ENCODE measurements around the gene RLN2. TPM values are rescaled to one million over a fixed set of nuclear protein-coding genes. Genes with fewer than 3 reads are reported as not detected.
"Not testable (repeated sequence)": the region's sequence is repeated elsewhere in the genome, so short reads cannot be mapped to it uniquely, and the experiment has no call there.

Gene RLN2, protein sequence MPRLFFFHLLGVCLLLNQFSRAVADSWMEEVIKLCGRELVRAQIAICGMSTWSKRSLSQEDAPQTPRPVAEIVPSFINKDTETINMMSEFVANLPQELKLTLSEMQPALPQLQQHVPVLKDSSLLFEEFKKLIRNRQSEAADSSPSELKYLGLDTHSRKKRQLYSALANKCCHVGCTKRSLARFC
- polyA plus RNA-seq (ENCODE audit: insufficient read length): 2.1 TPM
- long read RNA-seq, donor 1: 0 reads
- long read RNA-seq, donor 2: 0 reads
- long read RNA-seq, donor 3: 0 reads
- long read RNA-seq, donor 4: 0 reads
- long read RNA-seq, donor 5, partial matches to known transcripts: 6 of 6 reads
- long read RNA-seq, donor 5, other reads (novel, unspliced or antisense): 0 of 6 reads
- long read RNA-seq, donor 6: 0 reads
- long read RNA-seq, donor 7, partial matches to known transcripts: 5 of 5 reads
- long read RNA-seq, donor 7, other reads (novel, unspliced or antisense): 0 of 5 reads
- long read RNA-seq, donor 8: 0 reads

DNA sequence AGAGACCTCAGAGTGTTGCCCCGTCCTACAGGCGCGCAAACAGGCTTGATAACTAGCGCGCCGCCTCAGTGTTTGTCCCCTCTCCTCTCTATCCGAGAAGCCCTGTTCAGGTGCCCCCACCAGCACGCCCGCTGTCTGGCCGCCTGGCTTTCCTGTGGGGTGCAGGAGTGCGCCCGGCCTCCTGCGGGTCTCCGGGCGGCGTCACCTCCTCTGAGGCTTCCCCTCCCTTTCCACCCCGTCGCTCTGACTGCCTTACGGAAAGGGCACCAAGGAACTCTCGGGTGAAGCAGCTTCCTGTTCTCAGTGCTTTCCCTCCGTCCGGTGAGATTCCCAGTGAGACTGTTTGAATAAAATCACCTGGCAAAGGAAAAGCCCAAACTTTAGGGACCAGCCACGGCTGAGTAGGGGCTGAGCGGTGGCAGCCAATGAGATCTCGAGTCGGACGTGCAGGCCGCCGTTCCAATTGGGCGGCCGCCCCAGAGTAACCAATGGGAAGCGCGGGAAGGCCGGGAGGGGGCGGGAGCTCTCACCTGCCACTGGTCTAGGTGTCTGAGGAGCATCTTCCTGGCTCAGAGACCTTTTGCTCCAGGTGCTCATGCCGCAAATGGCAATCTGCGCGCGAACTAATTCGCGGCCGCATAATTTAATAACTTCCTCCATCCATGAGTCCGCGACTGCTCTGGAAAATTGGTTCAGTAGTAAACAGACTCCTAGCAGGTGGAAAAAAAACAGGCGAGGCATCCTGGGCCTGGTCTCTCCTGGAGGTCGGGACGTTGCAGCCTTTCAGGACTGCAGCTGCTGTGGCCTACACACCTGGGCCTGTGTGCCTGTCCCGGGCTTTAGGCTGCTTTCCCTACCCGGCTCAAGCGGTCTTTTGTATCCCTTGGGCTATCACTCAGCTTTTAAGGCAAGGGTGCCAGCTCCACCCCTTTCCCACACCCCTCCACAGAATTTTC is at the start of gene RLN2:
Gene RLN2 (minus strand): TSS at position 877 of the 956 bp plus-strand sequence. CDS start 136 bp downstream, at position 741.
- not testable (repeated sequence) for DNase-seq

DNA sequence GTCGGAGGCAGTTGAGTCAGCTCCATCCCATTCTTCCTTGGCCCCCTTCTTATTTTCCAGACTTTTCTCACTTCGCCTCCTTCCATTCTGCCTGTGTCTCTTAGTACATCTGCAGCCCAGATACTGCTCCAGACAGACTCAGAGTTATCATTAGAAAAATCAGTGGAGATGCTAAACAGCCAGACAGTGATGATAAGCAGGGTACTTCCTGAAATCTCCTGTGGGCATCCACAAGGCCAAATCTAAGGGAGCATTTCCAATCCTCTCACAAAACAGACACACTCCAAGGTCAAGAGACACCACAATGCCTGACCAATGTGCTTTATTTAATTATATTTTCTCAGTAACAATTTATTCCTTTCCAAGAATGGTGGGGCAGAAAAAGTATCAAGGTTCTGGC is 49.7 kb upstream of the RLN2 start:
- no peak for DNase-seq

DNA sequence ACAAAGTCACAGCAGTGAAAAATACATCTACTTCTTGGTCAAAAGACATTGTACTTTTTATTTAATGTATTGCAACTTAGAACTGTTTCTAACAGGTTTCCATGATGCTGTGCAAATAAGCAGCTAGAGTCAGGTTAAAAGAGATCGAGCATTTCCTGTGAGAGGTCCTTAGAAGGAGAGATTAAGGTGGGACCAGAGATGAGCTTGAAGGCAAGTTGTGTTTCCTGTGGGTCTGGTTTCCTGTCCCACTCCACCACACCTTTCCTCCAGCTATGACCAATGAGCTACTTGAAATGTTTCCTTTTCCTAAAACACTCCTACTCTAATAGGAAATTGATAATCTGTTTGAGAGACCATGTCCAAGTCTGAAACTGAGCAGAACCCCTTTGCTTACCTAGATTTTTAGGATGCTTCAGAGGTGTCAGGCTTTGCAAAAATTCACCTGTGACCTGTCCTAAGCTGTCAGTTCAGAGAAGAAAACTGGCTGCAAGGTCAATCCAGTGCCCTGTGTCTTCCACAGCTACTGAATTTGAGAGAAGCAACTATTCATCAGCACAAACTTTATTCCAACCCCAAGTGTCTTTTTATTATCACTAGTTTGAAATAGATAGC is 48.2 kb upstream of the RLN2 start:
- no peak for DNase-seq

DNA sequence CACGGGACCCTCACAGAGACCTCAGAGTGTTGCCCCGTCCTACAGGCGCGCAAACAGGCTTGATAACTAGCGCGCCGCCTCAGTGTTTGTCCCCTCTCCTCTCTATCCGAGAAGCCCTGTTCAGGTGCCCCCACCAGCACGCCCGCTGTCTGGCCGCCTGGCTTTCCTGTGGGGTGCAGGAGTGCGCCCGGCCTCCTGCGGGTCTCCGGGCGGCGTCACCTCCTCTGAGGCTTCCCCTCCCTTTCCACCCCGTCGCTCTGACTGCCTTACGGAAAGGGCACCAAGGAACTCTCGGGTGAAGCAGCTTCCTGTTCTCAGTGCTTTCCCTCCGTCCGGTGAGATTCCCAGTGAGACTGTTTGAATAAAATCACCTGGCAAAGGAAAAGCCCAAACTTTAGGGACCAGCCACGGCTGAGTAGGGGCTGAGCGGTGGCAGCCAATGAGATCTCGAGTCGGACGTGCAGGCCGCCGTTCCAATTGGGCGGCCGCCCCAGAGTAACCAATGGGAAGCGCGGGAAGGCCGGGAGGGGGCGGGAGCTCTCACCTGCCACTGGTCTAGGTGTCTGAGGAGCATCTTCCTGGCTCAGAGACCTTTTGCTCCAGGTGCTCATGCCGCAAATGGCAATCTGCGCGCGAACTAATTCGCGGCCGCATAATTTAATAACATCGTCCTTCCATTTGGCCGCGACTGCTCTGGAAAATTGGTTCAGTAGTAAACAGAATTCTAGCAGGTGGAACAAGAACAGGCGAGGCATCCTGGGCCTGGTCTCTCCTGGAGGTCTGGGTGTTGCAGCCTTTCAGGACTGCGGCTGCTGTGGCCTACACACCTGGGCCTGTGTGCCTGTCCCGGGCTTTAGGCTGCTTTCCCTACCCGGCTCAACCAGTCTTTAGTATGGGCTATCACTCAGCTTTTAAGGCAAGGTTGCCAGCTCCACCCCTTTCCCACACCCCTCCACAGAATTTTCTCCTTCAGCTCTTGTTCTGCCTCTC is 34.8 kb upstream of the RLN2 start, which contains the start of gene RLN1:
Gene RLN1 (minus strand): TSS at position 885 of the 990 bp plus-strand sequence. CDS start 130 bp downstream, at position 755.
- peak; percentile 3 for DNase-seq

DNA sequence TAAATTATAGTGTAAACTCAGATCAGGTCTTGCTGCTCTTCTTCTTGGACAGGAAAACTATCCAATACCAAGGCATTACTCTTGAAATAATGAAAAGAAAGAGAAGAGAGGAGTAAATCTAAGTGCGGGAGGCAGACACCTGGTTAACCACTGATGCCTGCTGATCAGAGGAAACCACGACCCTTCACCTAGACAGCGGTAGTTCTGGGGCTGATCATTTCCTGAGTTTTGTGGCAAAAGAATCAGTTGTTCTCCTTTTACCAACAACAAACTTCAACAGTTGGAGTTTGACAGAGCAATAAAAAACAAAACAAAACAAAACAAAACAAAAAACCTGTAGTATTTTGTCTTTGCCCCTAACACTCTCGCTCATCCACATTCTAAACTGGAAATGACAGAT is 32.2 kb upstream of the RLN2 start:
- no peak for DNase-seq

DNA sequence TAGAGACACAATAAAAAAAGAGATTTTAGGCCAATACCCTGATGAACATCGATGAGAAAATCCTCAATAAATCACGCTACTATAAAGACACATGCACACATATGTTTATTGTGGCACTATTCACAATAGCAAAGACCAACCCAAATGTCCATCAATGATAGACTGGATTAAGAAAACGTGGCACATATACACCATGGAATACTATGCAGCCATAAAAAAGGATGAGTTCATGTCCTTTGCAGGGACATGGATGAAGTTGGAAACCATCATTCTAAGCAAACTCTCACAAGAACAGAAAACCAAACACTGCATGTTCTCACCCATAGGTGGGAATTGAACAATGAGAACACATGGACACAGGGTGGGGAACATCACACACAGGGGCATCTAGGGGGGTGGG is 26.8 kb upstream of the RLN2 start:
- DNase-seq: not testable (repeated sequence)

DNA sequence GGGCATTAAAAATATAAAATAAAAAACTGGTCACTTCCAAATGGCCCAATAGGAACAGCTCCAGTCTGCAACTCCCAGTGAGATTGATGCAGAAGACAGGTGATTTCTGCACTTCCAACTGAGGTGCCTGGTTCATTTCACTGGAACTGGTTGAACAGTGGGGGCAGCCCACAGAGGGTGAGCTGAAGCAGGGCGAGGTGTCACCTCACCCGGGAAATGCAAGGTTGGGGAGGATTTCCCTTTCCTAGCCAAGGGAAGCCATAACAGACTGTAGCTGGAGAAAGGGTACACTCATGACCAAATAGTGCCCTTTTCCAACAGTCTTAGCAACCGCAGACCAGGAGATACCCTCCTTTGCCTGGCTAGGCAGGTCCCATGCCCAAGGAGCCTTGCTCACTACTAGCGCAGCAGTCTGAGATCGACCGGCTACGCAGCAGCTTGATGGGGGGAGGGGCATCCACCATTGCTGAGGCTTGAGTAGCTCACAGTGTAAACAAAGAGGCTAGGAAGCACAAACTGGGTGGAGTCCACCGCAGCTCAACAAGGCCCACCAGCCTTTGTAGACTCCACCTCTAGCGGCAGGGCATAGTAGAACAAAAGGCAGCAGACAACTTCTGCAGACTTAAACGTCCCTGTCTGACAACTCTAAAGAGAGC is 22.5 kb upstream of the RLN2 start:
- no peak for DNase-seq

DNA sequence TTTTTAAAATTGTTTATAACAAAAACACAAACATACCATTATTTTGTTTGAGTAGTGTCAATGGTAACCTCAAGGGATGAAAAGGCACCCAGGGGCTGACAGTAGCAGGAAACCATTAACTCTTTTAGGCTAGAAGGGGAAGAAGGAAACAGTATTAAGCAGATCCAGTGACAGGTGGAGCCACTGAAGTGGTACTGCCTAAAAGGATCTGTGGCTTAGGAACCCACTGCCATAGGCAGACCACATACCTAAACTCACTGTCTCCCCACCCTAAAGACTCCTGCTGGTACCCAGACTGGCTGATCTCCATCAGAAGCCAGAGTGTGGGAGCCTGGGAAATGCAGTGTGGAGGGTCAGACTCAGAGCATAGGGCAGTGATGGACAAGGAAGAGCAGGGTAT is 21.7 kb upstream of the RLN2 start:
- no peak for DNase-seq

DNA sequence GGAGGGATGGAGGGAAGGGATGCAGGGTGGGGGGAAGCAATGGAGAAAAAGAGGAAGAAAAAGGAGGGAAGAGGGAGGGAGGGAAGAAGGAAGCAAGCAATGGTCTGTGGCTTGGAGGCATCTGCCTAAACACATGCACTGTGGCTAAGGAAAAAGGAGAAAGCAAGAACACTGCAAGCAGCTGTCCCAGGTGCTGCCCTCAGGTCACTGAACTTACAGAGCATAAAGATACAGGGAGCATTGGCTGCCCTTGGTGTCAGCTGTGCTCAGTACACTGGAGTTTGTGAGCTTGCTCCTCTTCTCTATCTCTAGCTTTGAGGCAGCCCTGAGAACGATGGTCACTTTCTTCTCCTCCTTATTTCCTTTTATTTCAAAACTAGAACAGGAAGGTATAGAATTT is 17.1 kb upstream of the RLN2 start:
- not testable (repeated sequence) for DNase-seq

DNA sequence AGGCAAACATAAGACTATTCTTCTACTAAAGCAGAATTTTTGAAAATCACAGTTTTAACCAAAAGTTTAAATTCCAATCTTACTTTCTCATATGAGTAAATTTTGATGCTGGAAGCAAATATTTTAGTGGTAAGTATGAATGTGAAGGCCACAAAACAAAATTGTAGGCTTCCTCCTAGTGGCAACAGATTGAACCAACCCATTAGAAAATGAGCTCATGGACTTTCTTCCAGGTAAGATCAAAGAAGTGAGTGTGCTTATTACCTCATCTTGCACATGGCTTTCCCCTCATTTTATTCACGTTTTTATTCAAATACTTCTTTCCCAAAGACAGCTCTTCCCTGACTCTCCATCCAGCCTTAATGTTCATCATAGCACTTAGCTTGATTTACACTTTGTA is 16.5 kb upstream of the RLN2 start:
- no peak for DNase-seq

DNA sequence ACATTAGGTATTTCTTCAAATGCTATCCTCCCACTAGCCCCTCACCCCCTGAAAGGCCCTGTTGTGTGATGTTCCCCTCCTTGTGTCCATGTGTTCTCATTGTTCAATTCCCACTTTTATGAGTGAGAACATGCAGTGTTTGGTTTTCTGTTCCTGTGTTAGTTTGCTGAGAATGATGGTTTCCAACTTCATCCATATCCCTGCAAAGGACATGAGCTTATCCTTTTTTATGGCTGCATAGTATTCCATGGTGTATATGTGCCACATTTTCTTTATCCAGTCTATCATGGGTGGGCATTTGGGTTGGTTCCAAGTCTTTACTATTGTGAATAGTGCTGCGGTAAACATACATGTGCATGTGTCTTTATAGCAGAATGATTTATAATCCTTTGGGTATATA is 11.9 kb upstream of the RLN2 start:
- DNase-seq: not testable (repeated sequence)

DNA sequence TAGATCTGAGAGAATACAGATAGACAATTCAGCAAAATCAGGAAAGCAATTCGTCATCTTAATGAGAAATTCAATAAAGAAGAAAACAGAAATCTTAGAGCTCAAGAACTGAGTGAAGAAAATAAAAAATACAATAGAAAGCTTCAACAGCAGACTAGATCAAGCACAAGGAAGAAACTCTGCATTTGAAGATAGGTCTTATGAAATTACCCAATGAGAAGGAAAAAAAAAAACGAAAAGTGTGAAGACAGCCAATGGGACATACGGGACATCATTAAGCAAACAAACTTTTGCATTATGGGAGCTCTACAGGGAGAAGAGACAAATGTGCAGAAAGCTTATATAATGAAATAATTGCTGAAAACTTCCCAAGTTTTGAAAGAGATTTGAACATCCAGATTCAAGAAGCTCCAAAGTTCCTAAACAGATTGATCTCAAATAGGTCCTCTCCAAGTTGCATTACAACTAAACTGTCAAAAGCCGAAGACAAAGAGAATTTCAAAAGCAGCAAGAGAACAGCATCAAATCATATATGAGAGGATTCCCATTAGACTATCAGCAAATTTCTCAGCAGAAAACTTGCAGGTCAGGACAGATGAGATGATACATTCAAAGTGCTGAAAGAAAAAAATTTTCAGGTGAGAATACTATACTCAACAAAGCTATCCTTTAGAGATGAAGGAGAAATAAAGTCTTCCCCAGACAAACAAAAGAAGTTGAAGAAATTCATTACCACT is 10.8 kb upstream of the RLN2 start:
- no peak for DNase-seq

DNA sequence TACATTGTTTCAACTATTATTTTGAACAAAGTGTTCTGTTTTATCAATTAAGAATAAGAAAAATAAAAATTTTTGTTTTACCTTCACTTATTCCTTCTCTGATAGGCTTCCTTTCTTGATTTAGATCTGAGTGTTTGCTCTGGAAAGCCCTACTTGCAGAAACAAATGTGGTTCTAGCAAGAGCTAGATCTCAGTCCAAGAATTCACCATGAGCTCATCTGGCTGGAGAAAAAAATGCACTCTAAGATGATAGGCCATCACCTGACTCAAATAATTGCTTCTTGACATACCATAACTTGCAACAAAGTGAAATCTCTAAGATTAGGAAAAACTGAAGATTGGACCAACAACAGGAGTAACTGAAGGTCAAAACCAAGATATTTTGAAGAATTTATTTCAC is 6.3 kb upstream of the RLN2 start:
- no peak for DNase-seq

DNA sequence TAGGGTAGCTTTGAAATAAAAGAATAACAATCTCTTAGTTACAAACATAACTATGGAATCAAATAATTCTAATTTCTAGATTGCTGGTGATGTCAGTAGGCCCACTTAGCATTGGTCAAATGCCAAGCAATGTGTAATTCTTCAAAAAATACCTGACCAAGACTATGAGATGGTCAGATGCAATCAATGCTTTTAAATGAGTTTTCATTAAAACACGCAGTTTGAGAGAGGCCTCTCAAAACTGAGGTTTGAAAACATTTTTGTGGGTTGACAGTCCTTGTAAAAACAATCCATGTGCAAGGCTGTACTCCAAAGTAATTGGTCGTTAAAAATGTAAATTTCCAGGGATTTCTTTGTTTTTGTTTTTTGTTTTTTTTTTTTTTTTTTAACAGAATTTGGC is 1.2 kb upstream of the RLN2 start:
- DNase-seq: no peak

DNA sequence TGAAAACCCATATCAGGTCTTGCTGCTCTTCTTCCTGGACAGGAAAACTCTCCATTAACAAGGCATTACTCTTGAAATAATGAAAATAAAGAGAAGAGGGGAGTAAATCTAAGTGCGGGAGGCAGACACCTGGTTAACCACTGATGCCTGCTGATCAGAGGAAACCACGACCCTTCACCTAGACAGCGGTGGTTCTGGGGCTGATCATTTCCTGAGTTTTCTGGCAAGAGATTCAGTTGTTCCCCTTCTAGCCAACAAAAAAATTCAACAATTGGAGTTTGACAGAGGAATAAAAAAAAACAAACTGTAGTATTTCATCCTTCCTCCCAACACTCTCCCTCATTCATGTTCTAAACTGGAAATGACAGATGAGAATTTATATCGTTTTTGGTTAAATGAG is 3.0 kb downstream of the RLN2 start:
- DNase-seq: no peak

DNA sequence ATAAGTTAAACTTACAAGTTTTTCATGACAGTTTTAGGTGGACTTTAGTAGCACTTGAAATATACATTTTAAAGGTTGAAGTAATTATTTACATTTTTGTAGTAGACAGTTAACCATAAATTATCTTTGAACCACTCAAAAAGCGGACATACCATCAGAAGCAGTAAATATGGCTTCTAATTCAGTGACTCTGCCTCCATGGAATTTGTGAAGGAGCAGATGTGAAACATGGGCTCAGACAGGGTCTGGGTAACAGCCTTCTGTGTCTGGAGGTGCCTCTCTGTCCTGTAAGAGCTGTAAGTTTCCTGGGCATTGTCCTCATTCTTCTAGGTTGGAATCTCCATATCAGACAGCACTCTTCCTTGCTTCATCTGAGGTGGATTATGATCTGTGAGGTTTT is 12.4 kb downstream of the RLN2 start:
- DNase-seq: no peak

DNA sequence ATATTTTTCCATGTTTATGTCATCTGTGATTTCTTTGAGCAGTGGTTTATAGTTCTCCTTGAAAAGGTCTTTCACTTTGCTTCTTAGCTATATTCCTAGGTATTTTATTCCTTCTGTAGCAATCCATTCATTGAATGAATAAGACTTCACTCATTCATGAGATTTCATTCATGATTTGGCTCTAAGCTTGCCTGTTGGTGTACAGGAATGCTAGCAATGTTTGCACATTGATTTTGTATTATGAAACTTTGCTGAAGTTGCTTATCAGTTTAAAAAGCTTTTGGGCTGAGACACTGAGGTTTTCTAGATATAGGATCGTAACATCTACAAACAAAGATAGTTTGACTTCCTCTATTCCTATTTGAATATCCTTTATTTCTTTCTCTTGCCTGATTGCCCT is 15.9 kb downstream of the RLN2 start:
- no peak for DNase-seq

DNA sequence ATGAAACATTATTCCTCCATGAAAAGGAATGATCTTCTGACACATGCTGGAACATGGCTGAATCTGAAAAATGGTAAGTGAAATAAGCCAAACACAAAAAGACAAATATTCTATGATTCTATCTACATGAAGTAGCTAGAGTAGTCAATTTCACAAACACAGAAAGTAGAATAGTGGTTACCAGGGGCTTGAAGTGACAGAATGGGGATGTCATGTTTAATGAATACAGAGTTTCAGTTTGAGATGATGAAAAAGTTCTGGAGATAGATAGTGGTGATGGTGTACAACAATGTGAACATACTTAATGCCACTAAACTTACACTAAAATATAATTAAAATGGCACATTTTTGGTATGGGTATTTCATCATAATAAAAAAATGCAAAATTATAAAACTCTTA is 18.3 kb downstream of the RLN2 start:
- no peak for DNase-seq

DNA sequence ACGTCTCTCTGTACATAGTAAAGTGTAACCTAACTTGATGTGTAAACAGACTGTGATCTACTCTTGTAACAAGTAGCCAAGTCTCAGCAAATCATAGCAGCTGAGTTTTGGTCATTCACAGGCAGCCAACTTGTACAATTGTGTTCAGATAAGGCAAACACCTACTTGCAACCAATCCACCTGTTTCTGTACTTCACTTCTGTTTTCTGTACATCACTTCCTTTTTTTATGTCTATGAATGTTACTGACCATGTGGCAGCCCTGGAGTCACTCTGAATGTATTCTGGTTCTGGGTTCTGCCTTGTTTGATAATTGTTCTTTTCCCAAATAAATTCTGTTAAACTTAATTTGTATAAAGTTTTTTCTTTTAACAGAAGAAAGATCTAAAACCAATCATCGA is 26.0 kb downstream of the RLN2 start:
- no peak for DNase-seq

DNA sequence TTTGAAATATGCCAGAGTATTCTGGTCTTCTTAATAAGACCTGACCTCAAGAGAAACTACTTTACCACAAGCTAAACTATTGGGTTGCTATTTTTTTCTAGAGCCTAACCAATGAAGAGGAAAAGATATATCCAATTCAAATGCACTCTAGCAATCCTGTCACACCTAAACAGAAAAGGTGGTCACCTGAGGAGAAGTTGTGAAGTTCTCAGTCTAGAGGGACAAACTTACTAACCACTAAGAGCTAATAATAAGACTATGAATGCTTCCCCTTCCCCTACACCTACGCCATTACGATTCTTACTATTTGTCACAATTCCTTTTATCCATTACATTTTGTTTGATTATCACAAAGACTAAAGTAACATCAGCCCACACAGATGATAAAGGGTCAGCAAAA is 29.7 kb downstream of the RLN2 start:
- DNase-seq: no peak

Measured in left kidney (tissue), 8 donors.